ENCODE measurements around the gene LDLRAD3. TPM values are rescaled to one million over a fixed set of nuclear protein-coding genes. Genes with fewer than 3 reads are reported as not detected.

Gene LDLRAD3, protein sequence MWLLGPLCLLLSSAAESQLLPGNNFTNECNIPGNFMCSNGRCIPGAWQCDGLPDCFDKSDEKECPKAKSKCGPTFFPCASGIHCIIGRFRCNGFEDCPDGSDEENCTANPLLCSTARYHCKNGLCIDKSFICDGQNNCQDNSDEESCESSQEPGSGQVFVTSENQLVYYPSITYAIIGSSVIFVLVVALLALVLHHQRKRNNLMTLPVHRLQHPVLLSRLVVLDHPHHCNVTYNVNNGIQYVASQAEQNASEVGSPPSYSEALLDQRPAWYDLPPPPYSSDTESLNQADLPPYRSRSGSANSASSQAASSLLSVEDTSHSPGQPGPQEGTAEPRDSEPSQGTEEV
- total RNA-seq (10 to 100 TPM; 14.5 to 32.4 (median 18.8) TPM), polyA plus RNA-seq (10 to 100 TPM; 17.1 TPM)
- long read RNA-seq, donor 1, partial matches to known transcripts = 17 of 29 reads
- long read RNA-seq, donor 1, other reads (novel, unspliced or antisense) = 7 of 29 reads
- long read RNA-seq, donor 2, partial matches to known transcripts = 0 of 4 reads
- long read RNA-seq, donor 2, other reads (novel, unspliced or antisense) = 0 of 4 reads
- long read RNA-seq, donor 3, transcript LDLRAD3-201 (6 exons, 3,798 nt) = major isoform, 6 of 29 reads
- long read RNA-seq, donor 3, partial matches to known transcripts = 12 of 29 reads
- long read RNA-seq, donor 3, other reads (novel, unspliced or antisense) = 11 of 29 reads

DNA sequence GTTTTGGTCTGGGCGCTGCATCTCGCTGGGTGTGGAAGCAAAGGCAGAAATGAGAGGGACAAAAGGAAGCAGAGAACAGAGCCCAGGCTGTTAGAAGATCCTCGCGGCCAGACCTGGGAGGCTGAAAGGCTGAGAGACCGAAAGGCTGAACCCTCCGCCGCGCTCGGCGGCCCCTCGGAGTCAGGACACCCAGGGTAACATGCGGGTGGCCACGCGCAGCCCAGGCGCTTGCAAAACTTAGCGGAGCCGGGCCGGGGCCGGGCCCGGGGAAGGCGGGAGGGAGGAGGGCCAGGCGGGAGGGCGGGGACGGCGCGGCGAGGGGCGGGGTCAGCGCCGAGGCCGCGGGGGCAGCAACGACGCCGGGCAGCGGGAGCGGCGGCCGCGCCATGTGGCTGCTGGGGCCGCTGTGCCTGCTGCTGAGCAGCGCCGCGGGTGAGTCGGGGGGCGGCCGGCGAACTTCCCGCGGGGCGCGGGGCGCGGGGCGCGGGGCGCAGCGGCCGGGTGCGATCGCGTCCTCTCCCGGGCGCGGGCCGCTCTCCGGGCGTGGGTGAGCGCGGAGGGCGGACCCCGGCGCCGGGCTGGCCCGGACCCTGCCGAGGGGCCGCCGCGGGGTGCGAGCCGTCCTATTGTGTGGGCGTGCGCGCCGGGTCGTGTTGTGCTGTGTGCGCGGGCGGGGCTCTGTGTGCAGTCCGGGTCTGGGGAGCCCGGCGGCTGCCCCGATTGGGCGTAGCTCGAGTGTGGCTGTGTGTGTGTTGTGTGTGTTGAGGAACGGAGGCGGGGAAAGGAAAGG, at the start of gene LDLRAD3:
Gene LDLRAD3 (plus strand): TSS at position 350 of the 790 bp plus-strand sequence. CDS start 37 bp downstream, at position 387.
- peak; percentile 83 to 86 (median 86) for DNase-seq
- peaks cover 19% of the 10 kb centered on the region for H3K4me1 ChIP-seq (ENCODE audit: insufficient read depth)
- 0 to 1% (median 1%) methylated on average over 37 to 97 of the region's 97 CpGs for WGBS, 3 donors
- TF ChIP-seq POLR2A (IDR thresholded peaks at IDR 0.05) = no peak
- TF ChIP-seq, protein P1, sequence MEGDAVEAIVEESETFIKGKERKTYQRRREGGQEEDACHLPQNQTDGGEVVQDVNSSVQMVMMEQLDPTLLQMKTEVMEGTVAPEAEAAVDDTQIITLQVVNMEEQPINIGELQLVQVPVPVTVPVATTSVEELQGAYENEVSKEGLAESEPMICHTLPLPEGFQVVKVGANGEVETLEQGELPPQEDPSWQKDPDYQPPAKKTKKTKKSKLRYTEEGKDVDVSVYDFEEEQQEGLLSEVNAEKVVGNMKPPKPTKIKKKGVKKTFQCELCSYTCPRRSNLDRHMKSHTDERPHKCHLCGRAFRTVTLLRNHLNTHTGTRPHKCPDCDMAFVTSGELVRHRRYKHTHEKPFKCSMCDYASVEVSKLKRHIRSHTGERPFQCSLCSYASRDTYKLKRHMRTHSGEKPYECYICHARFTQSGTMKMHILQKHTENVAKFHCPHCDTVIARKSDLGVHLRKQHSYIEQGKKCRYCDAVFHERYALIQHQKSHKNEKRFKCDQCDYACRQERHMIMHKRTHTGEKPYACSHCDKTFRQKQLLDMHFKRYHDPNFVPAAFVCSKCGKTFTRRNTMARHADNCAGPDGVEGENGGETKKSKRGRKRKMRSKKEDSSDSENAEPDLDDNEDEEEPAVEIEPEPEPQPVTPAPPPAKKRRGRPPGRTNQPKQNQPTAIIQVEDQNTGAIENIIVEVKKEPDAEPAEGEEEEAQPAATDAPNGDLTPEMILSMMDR (IDR thresholded peaks at IDR 0.05) = no peak
- no peak for TF ChIP-seq EP300 (IDR thresholded peaks at IDR 0.05)
- H3K27me3 ChIP-seq = no peaks in the 10 kb centered on the region
- no peaks in the 10 kb centered on the region for H3K9me3 ChIP-seq
- H3K27ac ChIP-seq = peak within 1 kb of the TSS; percentile 34 to 47
- no peaks in the 10 kb centered on the region for H3K36me3 ChIP-seq
- intact Hi-C loops (cut with DNase I) = no loop called here
- H3K4me3 ChIP-seq = peak within 1 kb of the TSS; percentile 75

DNA sequence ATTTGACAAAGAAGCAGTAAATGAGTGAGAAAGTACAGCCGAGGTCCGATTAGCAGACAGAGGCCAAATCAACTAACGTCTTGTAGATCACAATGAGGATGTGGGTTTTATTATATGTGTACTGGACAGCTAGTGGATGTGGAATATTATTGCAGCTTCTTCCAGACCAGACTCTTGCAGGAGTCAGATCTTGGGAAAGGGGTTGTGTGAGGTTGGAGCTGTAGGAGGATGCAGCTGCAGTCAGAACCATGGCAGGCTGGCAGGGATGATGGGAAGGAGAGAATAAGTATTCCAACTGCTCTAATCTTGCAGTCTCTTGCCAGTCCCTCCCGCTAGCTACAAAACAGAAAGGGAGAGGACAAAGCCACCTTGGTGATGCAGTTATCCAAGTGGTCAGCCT, 46.8 kb upstream of the LDLRAD3 start:
- no peaks in the 10 kb centered on the region for H3K4me1 ChIP-seq (ENCODE audit: insufficient read depth)
- intact Hi-C loops (cut with DNase I) = no loop called here
- H3K27ac ChIP-seq = no peak overlapping the region
- H3K9me3 ChIP-seq = no peaks in the 10 kb centered on the region
- no peaks in the 10 kb centered on the region for H3K27me3 ChIP-seq
- DNase-seq = no peak
- H3K36me3 ChIP-seq = no peaks in the 10 kb centered on the region
- TF ChIP-seq POLR2A (IDR thresholded peaks at IDR 0.05) = no peak
- TF ChIP-seq, protein P1 (IDR thresholded peaks at IDR 0.05) = no peak
- 67 to 77% (median 68%) methylated on average over 4 of the region's 4 CpGs for WGBS, 3 donors
- H3K4me3 ChIP-seq = no peak overlapping the region

DNA sequence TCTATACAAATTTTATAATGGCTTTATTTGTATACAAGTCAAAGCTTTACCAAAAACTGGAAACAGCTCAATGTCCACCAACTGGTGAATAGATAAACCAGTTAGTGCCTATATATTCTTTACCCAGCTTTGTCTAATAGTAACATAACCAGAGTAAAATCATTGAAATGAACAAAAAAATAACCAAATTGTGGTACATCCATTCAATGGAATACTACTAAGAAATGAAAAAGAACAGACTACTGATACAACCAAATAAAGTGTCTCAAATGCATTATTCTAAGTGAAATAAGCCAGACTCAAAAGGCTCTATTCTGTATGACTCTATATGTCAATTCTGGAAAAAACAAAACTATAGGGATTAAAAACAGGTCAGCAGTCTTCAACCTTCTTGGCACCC, 40.9 kb upstream of the LDLRAD3 start:
- intact Hi-C loops (cut with DNase I) = no loop called here
- TF ChIP-seq POLR2A (IDR thresholded peaks at IDR 0.05) (no peak), EP300 (IDR thresholded peaks at IDR 0.05) (no peak)
- TF ChIP-seq, protein P1 (IDR thresholded peaks at IDR 0.05) = no peak
- H3K27me3 ChIP-seq = no peaks in the 10 kb centered on the region
- no peaks in the 10 kb centered on the region for H3K9me3 ChIP-seq
- DNase-seq = no peak
- H3K4me1 ChIP-seq (ENCODE audit: insufficient read depth) = no peaks in the 10 kb centered on the region
- H3K4me3 ChIP-seq = no peak overlapping the region
- no peak overlapping the region for H3K27ac ChIP-seq
- H3K36me3 ChIP-seq = no peaks in the 10 kb centered on the region

DNA sequence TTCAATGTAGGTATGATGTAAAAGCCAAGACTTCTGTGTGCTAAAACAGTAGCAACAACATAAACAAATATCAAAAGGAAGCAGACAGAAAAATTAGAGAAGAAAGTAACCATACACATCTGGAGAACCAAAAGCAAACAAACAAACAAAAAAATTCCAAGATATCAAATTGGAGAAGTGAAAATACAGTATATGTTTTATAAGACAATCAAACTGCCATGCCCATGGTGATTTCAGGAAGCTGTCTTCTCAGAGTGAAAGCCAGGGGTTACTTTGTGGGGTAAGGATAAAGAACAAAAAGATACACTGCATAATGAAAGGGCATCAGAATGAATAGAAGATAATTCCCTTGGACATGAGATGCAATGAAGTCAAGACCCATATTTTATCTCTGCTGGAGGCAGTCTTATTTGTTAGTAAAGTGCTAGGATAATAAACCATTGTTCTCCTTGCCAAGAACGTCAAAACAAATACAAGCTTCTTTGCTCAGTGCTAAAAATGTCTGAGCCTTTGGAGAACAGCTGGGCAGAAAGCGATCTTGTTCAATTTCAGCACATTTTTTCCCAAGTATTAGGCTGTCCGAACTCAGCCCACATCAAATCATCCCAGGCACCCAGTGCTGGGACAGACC, 38.1 kb upstream of the LDLRAD3 start:
- Histone ChIP-seq H3K36me3 (no peaks in the 10 kb centered on the region), H3K9me3 (no peaks in the 10 kb centered on the region), H3K4me3 (no peak overlapping the region), H3K27ac (no peak overlapping the region), H3K4me1 (ENCODE audit: insufficient read depth) (no peaks in the 10 kb centered on the region), H3K27me3 (no peaks in the 10 kb centered on the region)
- no peak for DNase-seq
- 3 to 6% (median 5%) methylated on average over 3 of the region's 3 CpGs for WGBS, 3 donors
- TF ChIP-seq EP300 (IDR thresholded peaks at IDR 0.05) (no peak), POLR2A (IDR thresholded peaks at IDR 0.05) (no peak)
- TF ChIP-seq, protein P1 (IDR thresholded peaks at IDR 0.05) = no peak
- intact Hi-C loops (cut with DNase I) = no loop called here

All from ovary (tissue), 10 donors.